MM.1S (cell line): ENCODE measurements around the gene RABGEF1.

Experiments
- DNase-seq: peaks from one replicate; pipeline ENCODE4 v3.0.0-alpha.2; 2015
- H2AFZ ChIP-seq: fragments of 300-600 bp; sonication (generic); 2 replicates; pipeline ENCODE4 v1.6.0; 2016; ENCODE audit warnings: antibody characterized with exemption, low read length
- H3F3A ChIP-seq: fragments of 300-600 bp; sonication (generic); 2 replicates; pipeline ENCODE4 v1.6.1; 2016; ENCODE audit warnings: mild to moderate bottlenecking, antibody characterized with exemption, low read length, moderate library complexity, mixed read lengths; ENCODE audit not compliant: insufficient read depth
- H3K27ac ChIP-seq: fragments of 300-600 bp; sonication (generic); 2 replicates; pipeline ENCODE4 v1.5.1; 2016; ENCODE audit warnings: mild to moderate bottlenecking, low read length
- H3K27me3 ChIP-seq: fragments of 300-600 bp; sonication (generic); replicated peaks from 2 replicates; pipeline ENCODE4 v1.6.0; 2016; ENCODE audit warnings: low read length; ENCODE audit not compliant: insufficient read depth
- H3K36me3 ChIP-seq: fragments of 300-600 bp; sonication (generic); replicated peaks from 2 replicates; pipeline ENCODE4 v1.6.1; 2016; ENCODE audit warnings: mild to moderate bottlenecking, low read length, mixed read lengths; ENCODE audit not compliant: insufficient read depth
- H3K4me1 ChIP-seq: fragments of 300-600 bp; sonication (generic); 2 replicates; pipeline ENCODE4 v1.6.1; 2016; ENCODE audit warnings: low read length, mixed read lengths
- H3K4me2 ChIP-seq: fragments of 300-600 bp; sonication (generic); 2 replicates; pipeline ENCODE4 v1.6.0; 2016; ENCODE audit warnings: low read depth, low read length
- H3K4me3 ChIP-seq: fragments of 300-600 bp; sonication (generic); 2 replicates; pipeline ENCODE4 v1.5.1; 2016; ENCODE audit warnings: low read length, mixed read lengths
- H3K79me2 ChIP-seq: fragments of 300-600 bp; sonication (generic); 2 replicates; pipeline ENCODE4 v1.6.1; 2016; ENCODE audit warnings: mixed run types, low read length, mixed read lengths
- H3K9ac ChIP-seq: fragments of 300-600 bp; sonication (generic); 2 replicates; pipeline ENCODE4 v1.6.1; 2016; ENCODE audit warnings: low read length, mixed read lengths
- H3K9me2 ChIP-seq: fragments of 300-600 bp; sonication (generic); replicated peaks from 2 replicates; pipeline ENCODE4 v1.6.1; 2016; ENCODE audit warnings: mild to moderate bottlenecking, low read length, mixed read lengths; ENCODE audit not compliant: insufficient read depth
- H3K9me3 ChIP-seq: fragments of 300-600 bp; sonication (generic); replicated peaks from 2 replicates; pipeline ENCODE4 v1.6.1; 2016; ENCODE audit warnings: mild to moderate bottlenecking, low read length, mixed read lengths; ENCODE audit not compliant: insufficient read depth
- H4K20me1 ChIP-seq: fragments of 300-600 bp; sonication (generic); 2 replicates; pipeline ENCODE4 v1.6.1; 2016; ENCODE audit warnings: mild to moderate bottlenecking, low read length, moderate library complexity, mixed read lengths; ENCODE audit not compliant: insufficient read depth
- EZH2 ChIP-seq: fragments of 300-600 bp; sonication (generic); optimal IDR thresholded peaks from 2 replicates; pipeline ENCODE3; 2017; ENCODE audit warnings: low read depth, mild to moderate bottlenecking, antibody characterized with exemption, low read length, mixed read lengths
- EZH2phosphoT487 ChIP-seq: fragments of 300-600 bp; sonication (generic); IDR thresholded peaks from 2 replicates; pipeline ENCODE4 v1.6.1; 2018; ENCODE audit warnings: antibody characterized with exemption, low read length
- TF ChIP-seq, protein P1 (sequence below): fragments of 300-600 bp; sonication (generic); IDR thresholded peaks from 2 replicates; pipeline ENCODE4 v1.5.1; 2016; ENCODE audit warnings: antibody characterized with exemption, low read length, mixed read lengths

RABGEF1 gene

DNA sequence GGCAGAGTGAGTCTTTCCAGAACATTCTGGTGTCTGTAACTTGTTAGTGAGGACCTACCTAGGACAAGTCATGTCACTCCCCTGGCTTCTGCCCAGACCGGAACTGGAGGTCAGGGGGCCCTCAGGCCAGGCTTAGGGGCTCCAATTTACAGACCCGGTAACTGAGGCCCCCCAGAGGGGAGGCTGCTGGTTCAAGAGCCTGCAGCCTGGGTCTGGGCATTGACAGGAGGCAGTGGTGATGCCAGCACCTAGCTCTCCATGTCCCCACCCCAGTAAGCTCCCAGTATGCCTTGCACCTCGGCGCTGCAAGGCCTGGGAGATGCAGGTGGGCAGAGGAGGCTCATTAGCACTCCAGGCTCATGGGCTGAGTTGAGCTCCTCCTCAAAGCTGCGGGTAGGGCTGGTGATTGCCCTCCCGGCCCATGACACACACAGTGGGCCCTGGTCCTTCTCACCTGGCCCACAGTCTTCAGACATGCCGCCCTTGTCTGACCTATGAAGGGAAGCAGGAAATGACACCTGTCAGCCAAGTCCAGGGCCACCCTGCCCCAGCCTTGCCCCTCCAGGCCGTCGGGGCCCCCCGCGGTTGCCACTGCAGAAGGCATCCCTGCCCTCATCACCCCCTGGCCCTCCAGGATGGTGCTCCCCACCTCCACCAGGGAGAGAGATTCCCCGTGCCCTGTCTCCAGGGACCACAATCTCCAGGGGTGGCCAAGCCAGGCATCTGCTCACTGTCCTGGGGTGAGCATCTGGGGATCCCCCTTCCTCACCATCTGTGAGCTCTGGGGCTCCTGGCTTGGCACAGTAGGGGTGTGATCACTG lies 92.2 kb downstream of the RABGEF1 start:
- Histone ChIP-seq H4K20me1 (no peaks in the 10 kb centered on the region), H3K9ac (no peak overlapping the region), H3K36me3 (no peaks in the 10 kb centered on the region), H3F3A (no peaks in the 10 kb centered on the region), H3K4me3 (no peak overlapping the region), H3K4me2 (no peak overlapping the region), H3K4me1 (no peaks in the 10 kb centered on the region), H2AFZ (no peak overlapping the region), H3K9me3 (no peaks in the 10 kb centered on the region), H3K9me2 (no peaks in the 10 kb centered on the region), H3K79me2 (no peaks in the 10 kb centered on the region), H3K27me3 (no peaks in the 10 kb centered on the region), H3K27ac (no peak overlapping the region)
- TF ChIP-seq EZH2phosphoT487 = no peak
- TF ChIP-seq EZH2 = no peak
- TF ChIP-seq, protein P1, sequence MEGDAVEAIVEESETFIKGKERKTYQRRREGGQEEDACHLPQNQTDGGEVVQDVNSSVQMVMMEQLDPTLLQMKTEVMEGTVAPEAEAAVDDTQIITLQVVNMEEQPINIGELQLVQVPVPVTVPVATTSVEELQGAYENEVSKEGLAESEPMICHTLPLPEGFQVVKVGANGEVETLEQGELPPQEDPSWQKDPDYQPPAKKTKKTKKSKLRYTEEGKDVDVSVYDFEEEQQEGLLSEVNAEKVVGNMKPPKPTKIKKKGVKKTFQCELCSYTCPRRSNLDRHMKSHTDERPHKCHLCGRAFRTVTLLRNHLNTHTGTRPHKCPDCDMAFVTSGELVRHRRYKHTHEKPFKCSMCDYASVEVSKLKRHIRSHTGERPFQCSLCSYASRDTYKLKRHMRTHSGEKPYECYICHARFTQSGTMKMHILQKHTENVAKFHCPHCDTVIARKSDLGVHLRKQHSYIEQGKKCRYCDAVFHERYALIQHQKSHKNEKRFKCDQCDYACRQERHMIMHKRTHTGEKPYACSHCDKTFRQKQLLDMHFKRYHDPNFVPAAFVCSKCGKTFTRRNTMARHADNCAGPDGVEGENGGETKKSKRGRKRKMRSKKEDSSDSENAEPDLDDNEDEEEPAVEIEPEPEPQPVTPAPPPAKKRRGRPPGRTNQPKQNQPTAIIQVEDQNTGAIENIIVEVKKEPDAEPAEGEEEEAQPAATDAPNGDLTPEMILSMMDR = no peak
- DNase-seq = no peak

GRCh38 chr7:66837007-66837406 lies 96.5 kb downstream of the RABGEF1 start:
- TF ChIP-seq, protein P1 = peak; percentile 70
- no peak for TF ChIP-seq EZH2
- peak; percentile 66 for DNase-seq
- no peak overlapping the region for H3K4me3 ChIP-seq
- no peaks in the 10 kb centered on the region for H3K9me2 ChIP-seq
- no peak overlapping the region for H3K9ac ChIP-seq
- no peaks in the 10 kb centered on the region for H3K36me3 ChIP-seq
- no peaks in the 10 kb centered on the region for H3K79me2 ChIP-seq
- H3K4me2 ChIP-seq = no peak overlapping the region
- no peak overlapping the region for H3K27ac ChIP-seq
- H3K4me1 ChIP-seq = no peaks in the 10 kb centered on the region
- H3F3A ChIP-seq = no peaks in the 10 kb centered on the region
- no peaks in the 10 kb centered on the region for H3K27me3 ChIP-seq
- no peaks in the 10 kb centered on the region for H4K20me1 ChIP-seq
- no peaks in the 10 kb centered on the region for H3K9me3 ChIP-seq
- H2AFZ ChIP-seq = peak overlapping the region; percentile 43; the same call in 1 of the 2 replicates

DNA sequence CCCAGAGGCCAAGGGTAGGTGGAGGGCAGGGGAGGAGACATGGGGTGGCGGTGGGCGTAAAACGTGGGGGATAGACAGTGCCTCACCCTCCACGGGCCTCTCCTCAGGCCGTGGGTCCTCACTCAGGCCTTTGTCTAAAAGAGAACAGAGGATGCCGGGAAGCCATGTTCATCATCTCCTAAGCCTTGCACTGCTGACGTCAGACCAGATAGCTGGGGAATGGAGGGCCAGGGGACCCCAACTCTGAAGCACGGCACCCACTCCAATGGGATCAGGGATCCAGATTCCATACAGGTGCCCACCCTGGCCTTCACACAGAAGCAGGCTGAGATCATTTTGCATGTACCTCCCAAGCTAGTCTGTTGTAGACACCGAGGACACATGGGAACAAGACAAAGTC lies 97.1 kb downstream of the RABGEF1 start:
- no peaks in the 10 kb centered on the region for H3F3A ChIP-seq
- no peaks in the 10 kb centered on the region for H4K20me1 ChIP-seq
- no peak overlapping the region for H3K4me3 ChIP-seq
- no peak for DNase-seq
- no peak overlapping the region for H3K4me2 ChIP-seq
- peak overlapping the region; percentile 43; the same call in 1 of the 2 replicates for H2AFZ ChIP-seq
- H3K79me2 ChIP-seq = no peaks in the 10 kb centered on the region
- no peaks in the 10 kb centered on the region for H3K36me3 ChIP-seq
- no peaks in the 10 kb centered on the region for H3K27me3 ChIP-seq
- H3K9me3 ChIP-seq = no peaks in the 10 kb centered on the region
- TF ChIP-seq EZH2 = no peak
- no peak for TF ChIP-seq EZH2phosphoT487
- TF ChIP-seq, protein P1 = no peak
- H3K9me2 ChIP-seq = no peaks in the 10 kb centered on the region
- H3K4me1 ChIP-seq = no peaks in the 10 kb centered on the region
- no peak overlapping the region for H3K27ac ChIP-seq
- no peak overlapping the region for H3K9ac ChIP-seq
